Lower lobe of right lung (tissue), 2 donors: Measurements from ENCODE around the gene MEG3. TPM values are rescaled to one million over a fixed set of nuclear protein-coding genes. Genes with fewer than 3 reads are reported as not detected.
A peak's percentile ranks its signal among the peaks of the same experiment; 100 is the strongest.

ENCODE experiments used
- ATAC-seq, 2 donors: fragments of 200-7000 bp; cut with Tn5 transposase; one replicate each; pipeline ENCODE4 v1.9.1; 2020 to 2022; ENCODE audit warnings: mild to moderate bottlenecking in 2 of 2, moderate library complexity in 2 of 2
- DNase-seq: peaks from one replicate; pipeline ENCODE4 v3.0.0-alpha.2; 2020
- H3K27ac ChIP-seq: fragments of 200-600 bp; one replicate; pipeline ENCODE4 v1.8.0; 2022
- H3K27me3 ChIP-seq: fragments of 200-600 bp; one replicate; pipeline ENCODE4 v1.8.0; 2022; ENCODE audit warnings: low read depth
- H3K36me3 ChIP-seq: fragments of 200-600 bp; one replicate; pipeline ENCODE4 v1.8.0; 2022; ENCODE audit warnings: mild to moderate bottlenecking
- H3K4me1 ChIP-seq: fragments of 200-600 bp; one replicate; pipeline ENCODE4 v1.8.0; 2022
- H3K4me3 ChIP-seq: fragments of 200-600 bp; one replicate; pipeline ENCODE4 v1.8.0; 2022; ENCODE audit warnings: mild to moderate bottlenecking
- H3K9me3 ChIP-seq: fragments of 200-600 bp; one replicate; pipeline ENCODE4 v1.8.0; 2022
- intact Hi-C: fragments of 100-400 bp; cut with DNase I; formaldehyde crosslinking; loops from one replicate; pipeline ENCODE4 v1.11.0; 2022
- total RNA-seq: library from RNA; stranded (reverse); fragmentation: NEBNext Ultra II Directional; extraction: Animal tissue kit (Norgen Biotek cat#: 25700); gene quantifications from one replicate; pipeline ENCODE4 v1.2.1, GENCODE V29; 2021
- TF ChIP-seq, protein P1 (sequence below): fragments of 200-600 bp; IDR thresholded peaks from one replicate; pipeline ENCODE4 v1.8.0; 2022; ENCODE audit warnings: antibody characterized with exemption, mild to moderate bottlenecking
- donor health status: DM: no; HTN: yes; CAD: no; lungs with severe emphysema.

The MEG3 gene
- total RNA-seq, 1 donor from 2014 or later: 16.6 TPM

DNA sequence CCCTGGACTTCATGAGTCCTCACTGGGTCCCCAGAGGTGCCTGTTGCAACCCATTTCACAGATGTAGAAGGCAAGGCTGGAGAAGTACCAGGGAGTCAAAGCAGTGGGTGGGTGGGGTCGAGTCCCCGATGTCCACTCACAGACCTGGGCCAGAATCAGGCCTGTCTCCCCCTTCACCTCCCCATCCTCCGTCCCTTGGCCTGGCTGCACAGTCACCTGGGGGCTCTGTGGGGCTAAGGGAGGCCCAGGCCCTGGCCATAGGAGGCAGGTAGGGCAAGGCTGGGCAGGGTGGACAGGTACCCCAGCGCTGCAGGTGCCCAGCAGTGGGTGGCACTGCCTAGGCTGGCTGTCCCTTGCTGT lies 48.1 kb downstream of the MEG3 start:
- Histone ChIP-seq H3K27me3 (peaks cover 5% of the 10 kb centered on the region), H3K4me1 (no peaks in the 10 kb centered on the region), H3K36me3 (no peaks in the 10 kb centered on the region), H3K27ac (no peak overlapping the region), H3K9me3 (no peaks in the 10 kb centered on the region), H3K4me3 (no peak overlapping the region)
- intact Hi-C loops: no loop called here
- no peak for ATAC-seq
- no peak for DNase-seq
- TF ChIP-seq, protein P1, sequence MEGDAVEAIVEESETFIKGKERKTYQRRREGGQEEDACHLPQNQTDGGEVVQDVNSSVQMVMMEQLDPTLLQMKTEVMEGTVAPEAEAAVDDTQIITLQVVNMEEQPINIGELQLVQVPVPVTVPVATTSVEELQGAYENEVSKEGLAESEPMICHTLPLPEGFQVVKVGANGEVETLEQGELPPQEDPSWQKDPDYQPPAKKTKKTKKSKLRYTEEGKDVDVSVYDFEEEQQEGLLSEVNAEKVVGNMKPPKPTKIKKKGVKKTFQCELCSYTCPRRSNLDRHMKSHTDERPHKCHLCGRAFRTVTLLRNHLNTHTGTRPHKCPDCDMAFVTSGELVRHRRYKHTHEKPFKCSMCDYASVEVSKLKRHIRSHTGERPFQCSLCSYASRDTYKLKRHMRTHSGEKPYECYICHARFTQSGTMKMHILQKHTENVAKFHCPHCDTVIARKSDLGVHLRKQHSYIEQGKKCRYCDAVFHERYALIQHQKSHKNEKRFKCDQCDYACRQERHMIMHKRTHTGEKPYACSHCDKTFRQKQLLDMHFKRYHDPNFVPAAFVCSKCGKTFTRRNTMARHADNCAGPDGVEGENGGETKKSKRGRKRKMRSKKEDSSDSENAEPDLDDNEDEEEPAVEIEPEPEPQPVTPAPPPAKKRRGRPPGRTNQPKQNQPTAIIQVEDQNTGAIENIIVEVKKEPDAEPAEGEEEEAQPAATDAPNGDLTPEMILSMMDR: no peak

DNA sequence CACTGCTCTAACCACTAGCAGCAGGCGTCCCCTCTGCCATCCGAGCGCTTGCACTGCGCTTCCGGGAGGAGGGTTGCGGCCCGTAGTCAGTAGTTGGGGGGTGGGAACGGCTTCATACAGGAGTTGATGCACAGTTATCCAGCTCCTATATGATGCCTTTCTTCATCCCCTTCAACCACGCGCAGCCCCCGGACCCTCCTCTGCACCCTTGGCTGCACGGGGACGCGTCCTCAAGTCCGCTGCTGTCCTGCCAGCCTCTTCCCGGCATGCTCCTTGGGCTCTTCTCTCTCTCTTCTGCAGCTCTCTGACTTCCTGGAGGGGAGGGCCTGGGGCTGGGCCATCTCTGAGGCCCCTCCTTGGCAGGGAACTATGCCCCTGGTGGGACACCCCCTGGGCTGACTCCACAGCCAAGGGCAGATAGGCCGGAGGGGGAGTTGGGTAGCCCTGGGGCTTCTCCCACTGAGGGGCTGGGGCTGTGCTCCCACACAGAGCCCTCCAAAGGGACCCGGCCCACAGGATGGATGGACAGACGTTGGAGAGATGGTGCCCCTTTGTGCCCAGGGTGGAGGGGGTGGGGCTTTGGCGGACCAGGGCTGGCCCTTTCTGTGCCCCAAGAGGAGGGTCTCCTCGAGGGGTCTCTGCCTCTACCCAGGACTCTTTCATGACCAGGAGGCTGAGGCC lies 48.6 kb downstream of the MEG3 start:
- Histone ChIP-seq H3K4me3 (no peak overlapping the region), H3K27me3 (peaks cover 5% of the 10 kb centered on the region), H3K4me1 (no peaks in the 10 kb centered on the region), H3K9me3 (no peaks in the 10 kb centered on the region), H3K36me3 (no peaks in the 10 kb centered on the region), H3K27ac (no peak overlapping the region)
- peak in 1 of 2 donors; percentile 12 for ATAC-seq
- intact Hi-C loops: no loop called here
- DNase-seq: peak; percentile 25
- TF ChIP-seq, protein P1: no peak

DNA sequence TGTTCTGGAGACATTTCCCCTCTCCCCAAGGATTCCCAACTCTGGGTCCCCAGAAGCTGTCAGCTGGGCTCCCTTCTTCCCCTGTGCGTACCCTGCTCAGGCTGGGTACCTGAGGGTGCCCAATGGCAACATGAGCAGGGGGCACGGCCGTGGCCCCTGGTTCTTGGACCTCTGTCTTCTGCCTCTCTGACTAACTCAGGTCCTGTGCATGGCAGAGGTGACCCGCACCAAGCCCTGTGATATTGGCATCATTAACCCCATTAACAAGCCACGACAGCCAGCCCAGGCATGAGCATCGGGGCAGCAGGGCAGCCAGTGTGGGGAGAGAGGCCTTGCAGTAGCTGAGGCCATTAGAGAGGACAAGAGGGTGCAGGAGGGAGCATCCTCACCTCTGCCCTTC lies 49.2 kb downstream of the MEG3 start:
- H3K9me3 ChIP-seq: no peaks in the 10 kb centered on the region
- no peak overlapping the region for H3K4me3 ChIP-seq
- ATAC-seq (no peak), DNase-seq (peak; percentile 24)
- intact Hi-C loops: no loop called here
- no peaks in the 10 kb centered on the region for H3K36me3 ChIP-seq
- no peak overlapping the region for H3K27ac ChIP-seq
- H3K27me3 ChIP-seq: peaks cover 5% of the 10 kb centered on the region
- H3K4me1 ChIP-seq: no peaks in the 10 kb centered on the region
- TF ChIP-seq, protein P1: no peak

DNA sequence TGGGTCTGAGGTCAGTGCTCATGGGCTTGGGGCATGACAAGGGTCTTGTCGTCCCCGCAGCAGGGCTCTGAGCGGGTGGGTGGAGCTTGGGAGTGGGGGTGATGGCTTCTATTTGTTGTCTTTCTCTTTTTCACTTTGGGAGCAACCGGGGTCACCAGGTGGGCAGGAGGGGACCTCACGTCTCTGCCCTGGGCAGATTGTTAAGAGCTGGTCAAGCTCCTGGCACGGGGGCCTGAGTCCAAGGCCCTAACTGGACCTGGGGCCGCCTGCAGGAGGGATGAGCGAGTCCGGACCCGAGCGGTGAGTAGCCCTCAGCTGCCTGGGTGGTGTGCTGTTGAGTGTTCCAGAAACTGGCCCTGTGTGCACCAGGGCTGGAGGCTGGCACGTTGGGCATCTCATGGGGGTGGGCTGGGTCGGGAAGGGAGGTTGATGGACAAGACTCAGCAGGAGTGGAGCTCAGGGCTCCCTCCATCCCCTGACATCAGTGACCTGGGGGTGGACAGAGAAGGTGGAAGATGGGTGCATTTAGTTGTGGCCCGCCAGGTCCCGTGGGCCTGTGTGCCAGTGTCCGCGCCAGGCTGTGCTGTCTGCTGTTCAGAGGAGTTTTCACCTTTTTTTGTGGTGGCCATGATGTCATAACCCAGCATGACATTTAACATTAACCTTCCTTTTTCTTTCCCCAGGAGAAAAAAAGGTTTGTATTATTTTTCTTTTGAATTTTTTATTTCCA lies 50.1 kb downstream of the MEG3 start:
- Histone ChIP-seq H3K27ac (no peak overlapping the region), H3K36me3 (no peaks in the 10 kb centered on the region), H3K4me3 (no peak overlapping the region), H3K27me3 (peaks cover 5% of the 10 kb centered on the region), H3K4me1 (no peaks in the 10 kb centered on the region), H3K9me3 (no peaks in the 10 kb centered on the region)
- TF ChIP-seq, protein P1: no peak
- ATAC-seq (no peak), DNase-seq (peak; percentile 14)
- intact Hi-C loops: no loop called here

DNA sequence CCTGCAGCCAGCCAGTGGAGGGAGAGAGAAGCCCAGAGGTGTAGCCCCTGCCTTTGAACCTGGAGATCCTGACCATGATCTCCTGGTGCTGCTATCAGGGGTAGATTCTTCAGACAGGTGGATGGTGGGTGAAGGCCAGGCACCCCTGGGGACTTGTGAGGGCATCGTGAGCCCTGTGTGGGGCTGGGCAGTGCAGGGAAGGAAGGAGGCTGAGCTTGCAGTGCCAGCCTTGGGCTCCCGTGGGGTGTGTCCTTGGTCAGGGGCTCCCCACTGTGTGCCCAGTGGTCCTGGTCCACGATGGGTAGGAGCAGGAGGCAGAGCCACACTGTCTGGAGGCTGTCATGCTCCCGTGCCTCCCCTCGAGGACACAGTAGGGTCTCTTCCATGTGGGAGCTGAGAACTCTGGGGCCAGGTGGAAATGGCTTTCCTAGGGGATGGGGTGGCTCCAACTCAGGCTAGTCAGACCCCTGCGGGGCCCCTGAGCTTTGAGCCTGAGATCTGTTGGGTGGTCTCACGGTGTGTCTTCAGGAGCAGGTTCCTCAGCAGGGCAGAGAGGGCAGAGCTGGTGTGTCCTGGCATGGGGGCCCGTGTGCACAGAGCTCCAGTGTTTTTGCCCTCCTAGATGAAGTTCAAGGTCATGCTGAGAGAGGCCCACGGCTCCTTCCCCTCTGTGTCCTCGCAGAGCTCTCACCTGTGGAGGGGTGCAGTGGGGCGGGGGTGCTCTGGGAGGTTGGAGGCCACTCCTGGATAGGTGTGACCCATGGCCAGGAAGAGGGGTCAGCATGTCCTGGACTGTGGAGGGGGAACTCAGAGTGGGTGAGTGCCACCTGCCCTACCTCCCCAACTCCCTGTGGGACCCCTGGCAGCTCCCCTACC lies 52.6 kb downstream of the MEG3 start:
- Histone ChIP-seq H3K36me3 (no peaks in the 10 kb centered on the region), H3K27me3 (peaks cover 5% of the 10 kb centered on the region), H3K27ac (no peak overlapping the region), H3K9me3 (no peaks in the 10 kb centered on the region), H3K4me3 (no peak overlapping the region), H3K4me1 (no peaks in the 10 kb centered on the region)
- DNase-seq (peak; percentile 30), ATAC-seq (no peak)
- TF ChIP-seq, protein P1: no peak
- intact Hi-C loops: no loop called here
